ENCODE data around the gene KPTN.

Gene KPTN

DNA sequence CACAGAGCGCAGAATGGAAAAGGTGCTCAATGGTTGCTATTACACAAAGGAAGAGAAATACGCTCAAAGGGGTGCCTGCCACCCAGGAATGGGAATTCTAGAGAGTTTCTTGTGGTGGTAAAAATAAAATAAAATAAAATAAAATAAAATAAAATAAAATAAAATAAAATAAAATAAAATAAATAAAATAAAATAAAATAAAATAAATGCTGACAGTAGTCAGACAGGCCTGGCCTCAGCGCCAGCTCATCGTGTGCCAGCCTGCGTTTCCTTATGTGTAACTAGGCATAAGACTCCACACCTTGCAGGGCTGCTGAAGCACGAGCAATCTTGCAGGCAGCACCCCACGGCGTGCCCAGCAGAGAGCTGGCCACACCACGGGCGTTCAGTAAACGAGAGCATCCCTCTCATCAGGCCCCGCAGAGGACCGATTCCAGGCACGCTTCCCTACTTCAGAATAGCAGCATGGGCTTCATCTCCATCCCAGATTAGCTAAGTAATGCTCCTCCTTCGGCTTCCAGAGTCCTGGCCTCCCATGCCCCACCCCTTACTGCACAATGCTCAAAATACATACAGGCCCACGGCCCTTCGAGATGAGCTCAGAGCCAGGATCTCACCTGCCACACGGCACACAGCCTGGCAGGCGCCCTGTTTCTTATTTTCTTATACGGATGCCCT lies 25.3 kb upstream of the KPTN start:
- no peak for DNase-seq (ENCODE audit: low read depth in 2 of 2)

DNA sequence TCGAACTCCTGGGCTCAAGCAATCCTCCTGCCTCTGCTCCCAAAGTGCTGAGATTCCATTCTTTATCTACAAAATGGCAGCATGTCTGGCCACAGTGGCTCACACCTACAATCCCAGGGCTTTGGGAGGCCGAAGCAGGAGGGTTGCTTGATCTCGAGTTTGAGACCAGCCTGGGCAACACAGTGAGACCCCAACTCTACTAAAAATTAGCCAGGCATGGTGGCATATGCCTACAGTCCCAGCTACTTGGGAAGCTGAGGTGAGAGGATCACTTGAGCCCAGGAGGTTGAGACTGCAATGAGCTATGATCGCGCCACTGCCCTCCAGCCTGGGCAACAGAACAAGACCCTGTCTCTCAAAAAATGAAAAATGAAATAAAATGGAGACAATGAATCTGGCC lies 24.7 kb upstream of the KPTN start:
- no peak for DNase-seq (ENCODE audit: low read depth in 2 of 2)

- no peak for DNase-seq (ENCODE audit: low read depth in 2 of 2)
Observed at GRCh38 chr19:47507924-47508553, 24.0 kb upstream of the KPTN start.

DNA sequence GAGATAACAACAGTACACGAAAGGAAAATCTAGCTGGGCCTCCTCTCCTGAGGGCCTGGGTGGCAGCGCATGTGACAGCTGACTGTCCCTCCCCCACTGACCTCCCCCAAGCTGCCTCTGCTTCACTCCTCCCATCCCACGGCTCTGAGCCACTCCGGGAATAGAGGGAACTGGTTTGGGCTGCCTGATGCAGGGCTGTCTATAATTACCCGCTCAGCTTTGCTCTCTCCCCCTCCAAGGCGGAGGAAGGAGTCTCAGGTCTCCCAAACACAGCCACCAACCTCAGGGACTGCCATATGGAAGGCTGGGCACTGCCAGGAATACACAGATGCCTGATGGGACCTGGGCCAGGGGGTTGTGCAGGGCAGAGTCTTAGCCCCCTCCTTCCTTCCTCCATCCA lies 23.0 kb upstream of the KPTN start:
- DNase-seq (ENCODE audit: low read depth in 2 of 2), result no peak

GRCh38 chr19:47506459-47506858 lies 22.4 kb upstream of the KPTN start:
- no peak for DNase-seq (ENCODE audit: low read depth in 2 of 2)

- DNase-seq (ENCODE audit: low read depth in 2 of 2), result no peak
Observed at GRCh38 chr19:47505506-47505905, 21.5 kb upstream of the KPTN start.

GRCh38 chr19:47503826-47504150 lies 19.8 kb upstream of the KPTN start:
- no peak for DNase-seq (ENCODE audit: low read depth in 2 of 2)

DNA sequence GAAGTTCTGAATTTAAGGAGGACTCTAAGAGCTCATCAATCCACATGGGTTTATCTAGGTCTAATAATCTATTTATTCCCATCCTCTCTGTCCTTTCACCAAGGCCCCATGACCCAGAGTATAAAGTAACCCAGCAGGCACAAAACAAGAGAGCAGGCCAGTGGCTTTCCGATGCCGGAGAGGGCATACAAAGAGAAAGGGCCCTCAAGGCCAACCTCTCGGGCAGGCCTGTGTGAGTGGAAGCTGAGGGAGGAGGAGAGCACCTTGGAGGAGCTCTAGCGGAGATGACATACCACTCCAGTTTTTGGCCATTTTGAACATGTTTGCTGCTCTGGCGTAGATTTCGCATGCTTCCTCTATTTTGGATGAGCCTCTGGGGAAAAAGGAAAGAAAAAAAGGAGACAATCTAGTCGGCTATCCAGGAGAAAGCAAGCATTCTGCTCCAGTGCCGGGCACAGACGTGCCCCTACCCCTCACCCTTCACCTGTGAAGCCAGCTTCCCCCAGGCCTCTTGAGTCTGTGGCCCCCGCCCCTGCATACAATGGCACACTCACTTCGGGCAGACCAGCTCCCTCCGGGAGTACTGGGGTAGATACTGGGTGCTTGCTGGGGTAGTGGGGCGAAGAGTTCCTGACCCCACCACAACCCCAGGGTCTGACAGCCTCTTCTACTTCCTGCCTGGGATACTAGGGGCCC lies 19.3 kb upstream of the KPTN start:
- DNase-seq (ENCODE audit: low read depth in 2 of 2), result no peak

GRCh38 chr19:47499863-47500830 lies 16.1 kb upstream of the KPTN start:
- DNase-seq (ENCODE audit: low read depth in 2 of 2), result no peak

DNA sequence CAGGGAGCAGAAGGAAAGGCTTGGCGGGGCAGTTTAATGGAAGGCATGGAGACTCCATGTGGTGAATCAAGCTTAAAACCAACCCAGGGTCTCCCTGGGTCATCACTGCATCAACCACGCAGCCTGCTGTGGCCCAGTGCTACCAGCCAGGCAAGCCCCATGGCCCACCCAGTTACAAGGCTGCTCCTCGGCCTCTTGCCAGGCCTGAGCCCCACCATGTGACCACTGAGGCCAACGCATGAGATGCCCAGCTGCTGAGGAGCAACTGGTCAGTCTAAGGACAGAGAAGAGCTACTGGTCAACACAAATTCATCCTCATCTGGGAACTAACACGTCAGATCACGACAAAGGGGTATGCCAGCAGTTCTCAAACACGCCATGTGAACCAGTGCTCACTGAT lies 15.4 kb upstream of the KPTN start:
- DNase-seq (ENCODE audit: low read depth in 2 of 2), result no peak

DNA sequence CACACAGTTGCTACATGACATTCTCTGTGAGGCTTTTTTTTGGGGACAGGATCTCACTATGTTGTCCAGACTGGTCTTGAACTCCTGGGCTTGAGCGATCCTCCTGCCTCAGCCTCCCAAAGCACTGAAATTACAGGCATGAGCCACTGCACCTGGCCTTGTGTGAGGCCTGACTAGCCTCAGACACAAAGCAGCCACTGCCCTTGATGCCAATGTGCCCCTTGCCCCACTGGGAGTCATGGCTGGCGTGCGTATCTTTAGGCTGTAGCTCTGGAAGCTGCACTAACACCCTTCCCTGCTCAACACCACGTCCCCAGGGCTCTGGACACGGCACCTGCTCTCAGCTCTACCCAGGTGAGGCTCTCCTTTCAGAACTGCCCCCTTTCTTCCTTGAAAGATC lies 14.5 kb upstream of the KPTN start:
- no peak for DNase-seq (ENCODE audit: low read depth in 2 of 2)

DNA sequence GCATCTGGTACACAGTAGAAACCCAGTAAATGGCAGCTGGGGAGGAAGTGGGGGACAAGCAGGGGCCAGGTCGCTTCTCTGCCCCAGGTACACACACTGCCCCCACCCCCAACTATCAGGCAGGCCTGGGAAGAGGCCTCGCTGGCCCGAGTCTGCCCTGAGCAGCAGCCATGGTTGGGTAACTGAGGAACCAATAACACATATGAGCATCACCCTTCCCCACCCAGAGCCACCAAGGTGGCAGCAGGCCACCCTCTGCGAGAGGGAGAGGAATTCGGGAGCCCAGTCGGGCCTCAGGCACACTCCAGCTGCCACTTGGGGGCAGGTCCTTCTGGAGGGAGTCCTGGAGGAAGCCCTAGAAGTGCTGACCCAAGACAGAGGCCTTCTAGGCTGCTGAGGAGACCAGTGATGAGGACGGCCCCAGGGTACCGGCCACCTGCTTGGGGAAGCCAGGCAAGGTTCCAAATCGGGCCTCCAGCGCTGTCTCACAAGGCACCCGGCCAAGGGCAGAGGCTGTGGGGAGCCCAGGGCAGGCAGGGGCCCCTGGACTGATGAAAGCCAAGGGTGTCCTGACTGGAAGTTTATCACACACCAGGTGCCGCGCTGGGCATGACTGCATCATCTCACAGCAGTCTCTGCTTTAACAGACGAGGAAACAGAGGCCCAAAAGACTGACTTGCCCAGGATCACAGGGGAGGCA lies 14.0 kb upstream of the KPTN start:
- no peak for DNase-seq (ENCODE audit: low read depth in 2 of 2)

- DNase-seq (ENCODE audit: low read depth in 2 of 2), result no peak
Observed at GRCh38 chr19:47497050-47497766, 13.2 kb upstream of the KPTN start.

GRCh38 chr19:47495478-47496372 lies 11.7 kb upstream of the KPTN start:
- no peak for DNase-seq (ENCODE audit: low read depth in 2 of 2)

DNA sequence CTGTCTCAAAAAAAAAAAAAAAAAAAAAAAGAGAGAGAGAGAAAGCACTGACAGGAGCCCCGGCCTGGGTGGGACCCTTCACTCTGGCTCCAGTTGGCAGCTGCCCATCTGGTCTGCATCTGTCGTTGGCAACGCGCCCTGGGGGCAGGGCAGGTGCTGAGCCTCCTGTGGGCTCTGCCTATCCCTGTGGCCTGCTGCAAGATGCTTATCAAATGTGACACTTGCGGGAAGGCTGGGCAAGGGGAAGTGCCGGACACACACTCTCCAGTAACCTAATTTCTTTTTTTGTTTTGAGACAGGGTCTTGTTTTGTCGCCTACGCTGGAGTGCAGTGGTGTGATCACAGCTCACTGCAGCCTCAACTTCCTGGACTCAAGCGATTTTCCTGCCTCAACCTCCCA lies 10.7 kb upstream of the KPTN start:
- DNase-seq (ENCODE audit: low read depth in 2 of 2), result no peak

GRCh38 chr19:47494211-47494547 lies 10.2 kb upstream of the KPTN start:
- no peak for DNase-seq (ENCODE audit: low read depth in 2 of 2)

- no peak for DNase-seq (ENCODE audit: low read depth in 2 of 2)
Observed at GRCh38 chr19:47493378-47494210, 9.6 kb upstream of the KPTN start.

DNA sequence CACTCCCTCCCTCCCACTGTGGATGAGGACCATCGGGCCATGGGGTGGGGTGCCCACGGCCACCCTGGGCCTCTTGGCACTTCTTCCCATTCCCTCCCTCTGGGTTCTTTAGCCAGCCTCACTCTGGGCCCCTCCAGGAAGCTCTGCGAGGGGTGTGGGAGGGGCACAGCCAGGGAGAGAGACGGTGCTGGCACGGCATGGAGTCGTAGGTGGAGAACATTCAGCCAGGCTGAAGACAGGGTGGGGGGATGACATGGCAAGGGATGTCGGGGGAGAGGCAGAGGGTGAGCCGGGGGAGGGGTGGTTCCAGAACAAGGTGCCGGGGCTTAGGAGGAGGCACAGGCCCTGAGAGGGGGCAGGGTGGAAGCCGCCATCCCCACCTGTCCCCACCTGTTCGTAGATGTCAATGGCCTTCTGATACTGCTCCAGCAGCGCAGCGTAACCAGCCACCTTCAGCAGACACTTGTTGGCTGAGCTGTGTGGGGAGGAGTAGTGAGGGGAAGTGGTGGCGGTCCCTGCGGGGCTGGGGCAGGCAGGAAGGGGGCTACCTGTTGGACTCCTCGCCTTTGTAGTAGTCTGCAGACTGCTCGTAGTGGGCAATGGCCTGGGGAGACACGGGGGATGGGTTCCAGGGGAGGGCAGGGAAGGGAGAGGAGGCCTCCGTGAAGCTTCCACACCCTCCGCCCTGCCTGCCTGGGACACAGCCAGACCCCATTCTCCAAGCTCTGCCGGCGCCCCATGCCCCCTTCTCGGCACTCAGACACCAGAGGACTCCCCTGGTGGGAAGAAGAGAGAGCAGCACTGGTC lies 8.8 kb upstream of the KPTN start:
- DNase-seq (ENCODE audit: low read depth in 2 of 2), result no peak
